HG02884 (cell line): ENCODE data around the gene FGR.
"Not testable (repeated sequence)": the region's sequence is repeated elsewhere in the genome, so short reads cannot be mapped to it uniquely, and the experiment has no call there.

Experiments
- ATAC-seq: cut with Tn5 transposase; IDR thresholded peaks from one replicate; pipeline ENCODE4 v1.9.1; 2021; ENCODE audit warnings: mild to moderate bottlenecking, moderate library complexity; ENCODE audit not compliant: unreplicated experiment

FGR gene

GRCh38 chr1:27660300-27660835 lies 25.4 kb upstream of the FGR start:
- ATAC-seq = no peak

- peak; percentile 51 for ATAC-seq
Observed at GRCh38 chr1:27659497-27660299, 24.7 kb upstream of the FGR start.

- peak; percentile 9 for ATAC-seq
Observed at GRCh38 chr1:27658951-27659496, 24.0 kb upstream of the FGR start.

GRCh38 chr1:27656157-27656893 lies 21.3 kb upstream of the FGR start:
- no peak for ATAC-seq

GRCh38 chr1:27655151-27655937 lies 20.4 kb upstream of the FGR start:
- ATAC-seq = no peak

- ATAC-seq = no peak
Observed at GRCh38 chr1:27652111-27652864, 17.3 kb upstream of the FGR start.

GRCh38 chr1:27650539-27651175 lies 15.7 kb upstream of the FGR start:
- ATAC-seq = no peak

- ATAC-seq = no peak
Observed at GRCh38 chr1:27650171-27650538, 15.2 kb upstream of the FGR start.

- no peak for ATAC-seq
Observed at GRCh38 chr1:27649306-27649635, 14.3 kb upstream of the FGR start.

- ATAC-seq = no peak
Observed at GRCh38 chr1:27648602-27649305, 13.8 kb upstream of the FGR start.

GRCh38 chr1:27647328-27647727 lies 12.3 kb upstream of the FGR start:
- ATAC-seq = no peak

GRCh38 chr1:27646676-27647075 lies 11.7 kb upstream of the FGR start:
- no peak for ATAC-seq

GRCh38 chr1:27645071-27645415 lies 10.1 kb upstream of the FGR start:
- ATAC-seq = no peak

GRCh38 chr1:27644369-27645070 lies 9.5 kb upstream of the FGR start:
- ATAC-seq = no peak

- ATAC-seq = no peak
Observed at GRCh38 chr1:27643600-27644368, 8.8 kb upstream of the FGR start.

GRCh38 chr1:27640514-27640913 lies 5.5 kb upstream of the FGR start:
- not testable (repeated sequence) for ATAC-seq

GRCh38 chr1:27638805-27639204 lies 3.8 kb upstream of the FGR start:
- no peak for ATAC-seq
